ENCODE results near the gene MAPK9.

GRCh38 chr5:180197016-180197702 is 94.7 kb downstream of the MAPK9 start:
- TF ChIP-seq REST (IDR thresholded peaks at IDR 0.05; ENCODE audit: insufficient read depth in 1 of 2, low read depth in 2 of 2, low read length in 2 of 2), result no peak
- no peak for TF ChIP-seq POLR2AphosphoS5 (IDR thresholded peaks at IDR 0.05; ENCODE audit: low read depth, low read length)
- no peak for TF ChIP-seq TAF1 (IDR thresholded peaks at IDR 0.05; ENCODE audit: borderline replicate concordance, insufficient read depth, low read length)
- TF ChIP-seq SIN3A (IDR thresholded peaks at IDR 0.05; ENCODE audit: borderline replicate concordance, insufficient read depth, low read length), result no peak

Data from PFSK-1 (cell line).